Hepatic stellate cell (primary cell): ENCODE data around the gene TINCR.
"Not testable (repeated sequence)": the region's sequence is repeated elsewhere in the genome, so short reads cannot be mapped to it uniquely, and the experiment has no call there.

Source experiments
- DNase-seq: peaks from one replicate; pipeline ENCODE4 v3.0.0; 2011; ENCODE audit warnings: low spot score

The TINCR gene

GRCh38 chr19:5567360-5567969 is at the start of gene TINCR:
Gene TINCR, minus strand, starts transcription at chr19:5567953.
- no peak for DNase-seq

DNA sequence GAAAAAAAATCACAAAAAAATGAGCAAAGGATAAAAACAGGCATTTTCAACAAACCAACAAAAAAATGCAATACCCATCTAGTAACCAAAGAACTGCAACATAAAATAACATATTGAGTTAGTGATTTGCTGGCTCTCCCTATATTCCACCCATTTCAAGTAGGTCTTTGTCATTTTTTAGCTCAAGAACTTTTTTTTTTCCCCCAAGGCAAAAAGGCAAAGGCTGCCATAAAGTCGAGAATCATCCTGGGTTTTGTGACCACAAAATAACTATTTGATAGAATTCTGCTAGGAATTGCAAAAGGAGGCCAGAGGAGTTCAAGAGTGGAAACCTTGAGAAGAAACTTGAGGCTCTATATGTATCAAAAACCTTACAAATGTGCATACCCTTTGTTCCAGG is 49.3 kb upstream of the TINCR start:
- DNase-seq = no peak

DNA sequence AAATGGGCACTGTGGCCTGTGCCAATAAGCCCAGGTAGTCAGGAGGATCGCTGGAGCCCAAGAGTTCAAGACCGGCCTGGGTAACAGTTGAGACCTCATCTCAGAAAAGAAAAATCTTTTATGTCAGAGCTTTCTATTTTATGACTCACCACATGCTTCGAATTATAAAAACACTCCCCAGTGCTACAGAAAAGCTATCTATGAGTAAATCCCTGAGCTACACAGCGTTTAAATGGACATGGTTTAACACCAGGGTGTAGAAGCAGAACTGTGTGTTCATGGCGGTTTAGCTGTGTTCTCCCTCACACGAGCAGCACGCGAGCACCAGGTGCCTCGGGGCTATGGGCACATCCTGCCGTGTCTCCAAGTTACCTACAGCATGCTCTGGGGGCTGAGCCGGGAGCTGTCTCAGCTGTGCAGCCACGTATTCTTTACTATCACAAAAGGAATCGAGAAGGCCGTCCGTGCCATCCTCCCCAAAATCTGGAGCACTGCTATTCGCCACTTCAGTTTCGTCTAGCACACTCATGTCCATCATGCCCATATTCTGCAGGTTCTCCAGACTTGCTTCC is 48.1 kb upstream of the TINCR start:
- peak; percentile 42 for DNase-seq

- no peak for DNase-seq
Measured at GRCh38 chr19:5612891-5613865, 45.4 kb upstream of the TINCR start.

- DNase-seq = no peak
Measured at GRCh38 chr19:5609881-5610448, 42.2 kb upstream of the TINCR start.

DNA sequence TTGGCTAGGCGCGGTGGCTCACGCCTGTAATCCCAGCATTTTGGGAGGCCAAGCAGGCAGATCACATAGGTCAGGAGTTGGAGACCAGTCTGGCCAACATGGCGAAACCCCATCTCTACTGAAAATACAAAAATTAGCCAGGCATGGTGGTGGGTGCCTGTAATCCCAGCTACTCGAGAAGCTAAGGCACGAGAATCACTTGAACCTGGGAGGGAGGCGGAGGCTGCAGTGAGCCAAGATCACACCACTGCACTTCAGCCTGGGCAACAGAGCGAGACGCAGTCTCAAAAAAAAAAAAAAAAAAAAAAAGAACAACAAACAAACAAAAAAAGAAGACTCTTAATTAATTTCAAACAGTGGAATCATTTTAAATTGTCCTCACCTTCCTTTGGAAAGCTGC is 41.0 kb upstream of the TINCR start:
- not testable (repeated sequence) for DNase-seq

- DNase-seq = no peak
Measured at GRCh38 chr19:5608291-5608690, 40.5 kb upstream of the TINCR start.

DNA sequence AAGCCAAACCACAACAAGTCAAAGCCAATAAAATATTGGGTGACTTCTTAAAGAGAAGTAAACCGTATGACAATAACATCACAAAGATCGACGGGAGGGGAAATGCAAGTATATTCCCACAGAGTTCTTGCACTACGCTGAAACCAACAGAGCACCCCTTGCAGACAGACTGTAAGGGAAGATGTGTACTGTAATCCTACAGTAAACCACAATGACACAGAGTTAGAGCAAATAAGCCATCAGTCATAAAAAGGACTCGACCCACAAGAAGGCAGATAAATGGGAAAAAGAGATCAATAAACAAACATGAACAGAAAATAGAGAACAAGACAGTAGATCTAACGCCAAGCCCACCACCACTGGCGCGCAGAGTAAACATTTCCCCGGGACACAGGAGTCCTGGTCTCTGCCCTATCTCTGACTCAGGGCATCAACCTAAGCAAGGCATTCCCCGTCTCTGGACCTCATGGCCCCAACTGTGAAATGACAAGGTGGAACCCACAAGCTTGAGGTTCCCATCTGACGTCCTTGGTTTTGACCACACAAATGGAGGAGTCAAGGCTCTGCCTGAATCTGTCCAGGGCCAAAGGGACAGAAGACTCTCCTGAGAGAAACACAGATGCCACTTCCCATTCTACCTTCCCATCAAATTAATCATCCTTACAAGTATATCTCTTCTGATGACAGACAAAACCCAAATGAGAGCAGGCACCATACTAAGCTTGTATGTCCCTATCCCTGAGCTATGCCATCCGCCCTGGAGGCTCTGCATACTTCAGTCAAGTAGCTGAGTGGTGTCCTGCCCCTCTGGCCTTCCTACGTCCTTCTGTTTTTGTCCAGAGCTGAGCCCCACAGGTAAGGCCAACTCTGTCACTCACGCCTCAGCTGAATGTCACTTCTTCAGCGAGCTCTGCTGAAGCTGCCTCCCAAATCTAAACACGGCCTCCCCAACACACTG is 39.8 kb upstream of the TINCR start:
- no peak for DNase-seq

DNA sequence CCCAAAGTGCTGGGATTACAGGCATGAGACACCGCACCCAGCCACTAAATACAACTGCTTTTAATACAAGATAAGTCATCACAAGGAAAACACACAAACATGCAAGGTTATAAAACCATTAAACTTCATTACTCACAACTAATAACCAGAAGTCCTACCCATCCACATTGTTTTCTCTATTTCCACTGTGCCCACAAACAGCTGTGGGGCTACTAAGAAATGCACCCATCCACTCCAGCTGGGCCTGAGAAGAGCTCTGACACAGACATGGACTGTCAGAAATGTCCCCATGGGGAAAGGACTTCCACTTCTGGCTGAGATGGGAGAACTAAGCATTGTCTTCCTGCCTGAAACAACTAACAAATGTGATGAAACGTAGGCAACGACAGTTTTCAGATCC is 37.6 kb upstream of the TINCR start:
- DNase-seq = no peak

GRCh38 chr19:5603626-5604025 is 35.9 kb upstream of the TINCR start:
- no peak for DNase-seq

GRCh38 chr19:5600797-5601196 is 33.0 kb upstream of the TINCR start:
- DNase-seq = no peak

GRCh38 chr19:5595745-5596144 is 28.0 kb upstream of the TINCR start:
- DNase-seq = no peak

- DNase-seq = no peak
Measured at GRCh38 chr19:5595129-5595528, 27.4 kb upstream of the TINCR start.

GRCh38 chr19:5594521-5594950 is 26.8 kb upstream of the TINCR start:
- DNase-seq = no peak

DNA sequence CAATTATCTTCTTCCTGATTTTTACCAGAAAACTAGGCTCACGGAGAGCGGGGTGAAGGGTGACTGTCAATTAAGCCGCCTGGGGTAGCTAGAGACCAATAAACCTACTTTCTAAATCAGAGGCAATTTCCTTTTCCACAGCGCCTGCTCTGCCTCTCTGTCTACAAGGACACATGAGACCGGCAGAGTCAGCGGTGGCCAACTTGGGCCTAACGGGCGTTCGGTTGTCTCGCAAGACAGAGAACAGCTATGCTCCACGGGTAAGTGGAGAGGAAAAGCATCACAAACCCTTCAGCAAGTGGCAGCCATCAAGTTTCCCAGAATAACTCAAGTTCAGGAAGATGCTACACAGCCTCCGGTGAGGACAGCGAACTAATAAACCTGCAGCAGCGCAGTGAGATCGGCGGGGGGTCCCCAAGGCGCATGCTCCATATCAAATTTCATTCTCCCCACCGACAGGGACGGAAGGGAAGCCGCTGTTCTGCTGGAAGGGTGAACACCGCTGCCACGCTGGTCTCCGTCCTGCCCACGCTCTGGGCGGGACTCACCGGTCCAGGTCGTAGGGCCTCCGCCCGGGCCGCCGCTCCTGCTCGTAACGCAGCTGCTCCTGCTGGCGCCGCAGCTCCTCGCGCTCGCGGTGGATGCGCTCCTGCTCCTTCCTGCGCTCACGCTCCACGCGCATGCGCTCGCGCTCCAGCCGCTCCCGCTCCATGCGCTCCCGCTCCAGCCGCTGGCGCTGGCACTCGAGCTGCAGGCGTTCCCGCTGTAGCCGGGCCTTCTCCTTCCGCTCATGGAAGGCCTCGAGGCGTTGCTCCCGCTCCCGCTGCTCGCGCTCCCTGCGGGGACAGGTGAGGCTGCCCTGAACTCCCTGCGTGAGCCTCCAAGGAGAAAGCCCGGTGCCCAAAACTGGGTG is 25.8 kb upstream of the TINCR start:
- DNase-seq = no peak

GRCh38 chr19:5592531-5593342 is 25.0 kb upstream of the TINCR start:
- DNase-seq = no peak

- no peak for DNase-seq
Measured at GRCh38 chr19:5591476-5591875, 23.7 kb upstream of the TINCR start.

- DNase-seq = no peak
Measured at GRCh38 chr19:5590865-5591154, 23.1 kb upstream of the TINCR start.

DNA sequence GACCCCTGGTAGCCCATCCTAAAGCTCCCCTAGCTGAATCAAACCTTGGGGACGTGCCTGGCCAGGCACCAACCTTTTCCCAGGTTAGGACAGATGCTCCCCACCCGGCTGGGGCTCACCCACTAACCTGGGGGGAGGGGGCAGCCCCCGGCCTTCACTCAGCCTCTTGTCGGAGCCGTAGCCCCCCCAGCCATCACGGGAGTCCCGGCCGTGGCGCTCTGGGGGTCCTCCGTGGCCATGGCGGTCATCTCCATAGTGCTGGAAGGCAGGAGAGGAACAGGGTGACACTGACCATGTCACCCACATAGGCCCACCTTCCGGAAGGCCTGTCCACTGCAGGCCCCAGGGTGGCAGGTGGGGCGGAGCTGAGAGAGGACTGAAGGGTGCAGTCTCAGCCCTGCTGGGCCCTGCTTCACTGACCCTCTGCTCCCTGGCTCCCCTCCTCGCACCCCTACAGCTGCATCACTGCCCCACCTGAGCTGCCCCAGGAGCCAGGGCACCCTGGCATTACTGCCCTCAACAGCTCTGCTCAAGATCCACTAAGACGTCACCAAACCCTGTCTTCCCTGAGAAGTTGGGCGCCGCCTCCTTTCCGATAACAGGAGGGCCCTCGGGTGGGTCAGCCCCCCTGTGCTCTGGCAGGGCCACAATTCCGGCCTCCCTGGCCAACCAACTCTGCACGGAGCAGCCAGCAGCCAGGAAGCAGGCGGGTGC is 22.6 kb upstream of the TINCR start:
- no peak for DNase-seq
